Measurements from ENCODE around the gene TBCB.
A peak's percentile ranks its signal among the peaks of the same experiment; 100 is the strongest.

TBCB gene

GRCh38 chr19:36136964-36137686, 21.9 kb downstream of the TBCB start:
- DNase-seq: no peak

GRCh38 chr19:36139120-36139472, 23.8 kb downstream of the TBCB start:
- DNase-seq: no peak

- peak; percentile 81 to 96 (median 87) for DNase-seq
These were observed 24.4 kb downstream of the TBCB start, which contains the start of gene CAPNS1 for GRCh38 chr19:36139473-36140303. Gene CAPNS1 (plus strand): TSS chr19:36140066. CDS start chr19:36141012, 946 bp downstream.

- peak in 3 of 5 donors; percentile 18 to 56 (median 26) for DNase-seq
These were observed 25.2 kb downstream of the TBCB start for GRCh38 chr19:36140304-36141038.

- peak; percentile 67 to 90 (median 84) for DNase-seq
These were observed 26.0 kb downstream of the TBCB start for GRCh38 chr19:36141039-36141927.

- no peak for DNase-seq
These were observed 26.8 kb downstream of the TBCB start for GRCh38 chr19:36142046-36142445.

- DNase-seq: no peak
These were observed 27.2 kb downstream of the TBCB start for GRCh38 chr19:36142496-36142895.

GRCh38 chr19:36144624-36145023, 29.4 kb downstream of the TBCB start:
- DNase-seq: no peak

GRCh38 chr19:36149673-36150406, 34.6 kb downstream of the TBCB start:
- DNase-seq: no peak

GRCh38 chr19:36150586-36150985, 35.3 kb downstream of the TBCB start:
- DNase-seq: no peak

- DNase-seq: no peak
These were observed 36.1 kb downstream of the TBCB start for GRCh38 chr19:36151144-36152018.

- DNase-seq: no peak
These were observed 36.7 kb downstream of the TBCB start for GRCh38 chr19:36152019-36152351.

- no peak for DNase-seq
These were observed 37.3 kb downstream of the TBCB start, which contains the start of gene COX7A1 for GRCh38 chr19:36152352-36153091. Gene COX7A1 (minus strand): TSS chr19:36152447. CDS start chr19:36152407, 40 bp downstream.

- DNase-seq: no peak
These were observed 37.9 kb downstream of the TBCB start for GRCh38 chr19:36153126-36153525.

- DNase-seq: no peak
These were observed 45.7 kb downstream of the TBCB start for GRCh38 chr19:36160821-36161596.

GRCh38 chr19:36163813-36164212, 48.5 kb downstream of the TBCB start:
- no peak for DNase-seq

- no peak for DNase-seq
These were observed 54.0 kb downstream of the TBCB start for GRCh38 chr19:36169084-36169760.

GRCh38 chr19:36172852-36173251, 57.6 kb downstream of the TBCB start:
- no peak for DNase-seq

Data from T-helper 1 cell (primary cell).